WTC11 (cell line): ENCODE results near the gene ACKR3. TPM values are rescaled to one million over a fixed set of nuclear protein-coding genes. Genes with fewer than 3 reads are reported as not detected.

Source experiments
- ATAC-seq: fragments of 200-7000 bp; cut with Tn5 transposase; 2 replicates; pipeline ENCODE4 v1.10.0; 2021; ENCODE audit warnings: mild to moderate bottlenecking, moderate library complexity
- CTCF ChIA-PET: fragments of 300-600 bp; sonication (Branson Sonifier 250); formaldehyde crosslinking; loops from one replicate; lab custom pipeline; 2021; ENCODE audit warnings: antibody characterized with exemption; lab: Charles Lee
- POLR2A ChIA-PET: fragments of 350-600 bp; sonication (Branson Sonifier 250); formaldehyde crosslinking; loops from one replicate; lab custom pipeline; 2021; ENCODE audit warnings: antibody characterized with exemption; lab: Charles Lee
- DNase-seq: peaks from one replicate; pipeline ENCODE4 v3.0.0; 2021; ENCODE audit warnings: low spot score
- H3K27ac Mint-ChIP-seq: 2 replicates; pipeline ENCODE4 v1.8.0; 2021; ENCODE audit warnings: mixed read lengths
- H3K27me3 Mint-ChIP-seq: 2 replicates; pipeline ENCODE4 v1.8.0; 2021; ENCODE audit warnings: low read depth, mild to moderate bottlenecking, moderate library complexity, mixed read lengths
- H3K36me3 Mint-ChIP-seq: 2 replicates; pipeline ENCODE4 v1.8.0; 2021; ENCODE audit warnings: mixed read lengths
- H3K4me1 Mint-ChIP-seq: 2 replicates; pipeline ENCODE4 v1.8.0; 2022; ENCODE audit warnings: mixed read lengths
- H3K4me3 Mint-ChIP-seq: 2 replicates; pipeline ENCODE4 v1.8.0; 2021; ENCODE audit warnings: mild to moderate bottlenecking, moderate library complexity, mixed read lengths
- H3K9me3 Mint-ChIP-seq: 2 replicates; pipeline ENCODE4 v1.8.0; 2021; ENCODE audit warnings: mixed read lengths
- CREM ChIP-seq: sonication (generic); formaldehyde crosslinking; IDR thresholded peaks from 2 replicates; pipeline ENCODE4 v1.8.1; 2022; ENCODE audit warnings: mild to moderate bottlenecking, missing genetic modification reagents, moderate library complexity
- JAZF1 ChIP-seq: fragments of 250-450 bp; sonication (Bioruptor Pico); IDR thresholded peaks from 2 replicates; pipeline ENCODE4 v1.9.0; 2021; ENCODE audit warnings: moderate library complexity, mild to moderate bottlenecking, inconsistent platforms
- NR1H2 ChIP-seq: sonication (generic); formaldehyde crosslinking; IDR thresholded peaks from 2 replicates; pipeline ENCODE4 v1.9.0; 2021; ENCODE audit warnings: mild to moderate bottlenecking, moderate library complexity, missing genetic modification reagents
- OVOL2 ChIP-seq: fragments of 250-450 bp; sonication (Bioruptor Pico); IDR thresholded peaks from 2 replicates; pipeline ENCODE4 v1.9.0; 2021; ENCODE audit warnings: mild to moderate bottlenecking, borderline replicate concordance
- SMAD3 ChIP-seq: sonication (generic); formaldehyde crosslinking; IDR thresholded peaks from 2 replicates; pipeline ENCODE4 v1.8.0; 2022; ENCODE audit warnings: missing genetic modification reagents, mild to moderate bottlenecking, borderline replicate concordance
- ZNF138 ChIP-seq: sonication (generic); formaldehyde crosslinking; conservative IDR thresholded peaks from 2 replicates; pipeline ENCODE4 v1.8.1; 2022; ENCODE audit warnings: mild to moderate bottlenecking, moderate library complexity, missing genetic modification reagents
- ZNF423 ChIP-seq: fragments of 250-450 bp; sonication (Bioruptor Pico); IDR thresholded peaks from 2 replicates; pipeline ENCODE4 v2.1.2; 2022; ENCODE audit warnings: mild to moderate bottlenecking, moderate library complexity
- total RNA-seq: library from RNA; stranded (reverse); gene quantifications from 3 replicates; pipeline ENCODE4 v1.2.3, GENCODE V29; 2021
- TF ChIP-seq, protein P1 (sequence below): sonication (generic); formaldehyde crosslinking; IDR thresholded peaks from 2 replicates; pipeline ENCODE4 v1.8.0; 2023; ENCODE audit warnings: missing genetic modification reagents, mild to moderate bottlenecking, borderline replicate concordance
- TF ChIP-seq, protein P2 (sequence below): sonication (generic); formaldehyde crosslinking; IDR thresholded peaks from 2 replicates; pipeline ENCODE4 v1.8.1; 2023; ENCODE audit warnings: mild to moderate bottlenecking, missing genetic modification reagents
- TF ChIP-seq, protein P3 (sequence below): sonication (generic); formaldehyde crosslinking; conservative IDR thresholded peaks from 2 replicates; pipeline ENCODE4 v1.8.1; 2023; ENCODE audit warnings: mild to moderate bottlenecking, low read depth, missing genetic modification reagents, moderate library complexity
- TF ChIP-seq, protein P4 (sequence below): sonication (generic); formaldehyde crosslinking; IDR thresholded peaks from 2 replicates; pipeline ENCODE4 v1.8.1; 2023; ENCODE audit warnings: mild to moderate bottlenecking, missing genetic modification reagents, borderline replicate concordance
- TF ChIP-seq, protein P5 (sequence below): fragments of 250-450 bp; sonication (Bioruptor Pico); IDR thresholded peaks from 2 replicates; pipeline ENCODE4 v1.8.0; 2021; ENCODE audit warnings: mild to moderate bottlenecking
- TF ChIP-seq, protein P6 (sequence below): sonication (generic); formaldehyde crosslinking; IDR thresholded peaks from 2 replicates; pipeline ENCODE4 v1.8.0; 2022; ENCODE audit warnings: mild to moderate bottlenecking, missing genetic modification reagents

ACKR3 gene
- total RNA-seq, 1 experiment from 2014 or later, result 1.3 TPM

DNA sequence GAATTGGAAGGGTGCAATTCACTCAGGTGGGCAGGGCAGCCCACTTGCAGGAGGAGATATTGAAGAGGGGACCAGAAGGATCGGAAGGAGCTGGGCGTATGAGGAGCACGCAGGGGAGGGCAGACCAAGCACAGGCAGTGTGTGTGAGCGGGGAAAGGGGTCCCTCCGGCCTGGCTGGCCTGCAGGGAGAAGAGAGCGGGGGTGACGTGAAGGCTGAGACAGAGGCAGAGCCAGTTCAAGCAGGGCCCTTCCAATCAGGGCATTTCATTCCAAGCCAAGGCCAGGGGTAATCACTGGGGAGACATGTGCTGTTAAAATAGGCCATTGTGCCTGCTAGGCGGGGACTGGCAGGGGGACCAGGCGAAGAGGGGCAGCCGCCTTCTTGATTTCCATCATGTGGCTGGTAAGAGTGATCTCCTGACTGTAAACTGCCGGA is 62.2 kb downstream of the ACKR3 start:
- CTCF ChIA-PET, result no interaction called here
- H3K4me1 Mint-ChIP-seq, result no peaks in the 10 kb centered on the region
- H3K27me3 Mint-ChIP-seq, result peaks cover 3% of the 10 kb centered on the region; the same call in 1 of the 2 replicates

More for the DNA sequence above, 62.2 kb downstream of the ACKR3 start:
- Mint-ChIP-seq H3K9me3 (no peaks in the 10 kb centered on the region), H3K36me3 (no peaks in the 10 kb centered on the region), H3K4me3 (no peak overlapping the region), H3K27ac (no peak overlapping the region)
- no peak for ATAC-seq
- POLR2A ChIA-PET, result no interaction called here
- no peak for DNase-seq
- TF ChIP-seq SMAD3 (CRISPR knock-in tag) (no peak), CREM (no peak), ZNF138 (CRISPR knock-in tag) (no peak), JAZF1 (CRISPR knock-in tag) (no peak), NR1H2 (no peak), ZNF423 (CRISPR knock-in tag) (no peak), OVOL2 (CRISPR knock-in tag) (no peak)
- TF ChIP-seq, protein P1, sequence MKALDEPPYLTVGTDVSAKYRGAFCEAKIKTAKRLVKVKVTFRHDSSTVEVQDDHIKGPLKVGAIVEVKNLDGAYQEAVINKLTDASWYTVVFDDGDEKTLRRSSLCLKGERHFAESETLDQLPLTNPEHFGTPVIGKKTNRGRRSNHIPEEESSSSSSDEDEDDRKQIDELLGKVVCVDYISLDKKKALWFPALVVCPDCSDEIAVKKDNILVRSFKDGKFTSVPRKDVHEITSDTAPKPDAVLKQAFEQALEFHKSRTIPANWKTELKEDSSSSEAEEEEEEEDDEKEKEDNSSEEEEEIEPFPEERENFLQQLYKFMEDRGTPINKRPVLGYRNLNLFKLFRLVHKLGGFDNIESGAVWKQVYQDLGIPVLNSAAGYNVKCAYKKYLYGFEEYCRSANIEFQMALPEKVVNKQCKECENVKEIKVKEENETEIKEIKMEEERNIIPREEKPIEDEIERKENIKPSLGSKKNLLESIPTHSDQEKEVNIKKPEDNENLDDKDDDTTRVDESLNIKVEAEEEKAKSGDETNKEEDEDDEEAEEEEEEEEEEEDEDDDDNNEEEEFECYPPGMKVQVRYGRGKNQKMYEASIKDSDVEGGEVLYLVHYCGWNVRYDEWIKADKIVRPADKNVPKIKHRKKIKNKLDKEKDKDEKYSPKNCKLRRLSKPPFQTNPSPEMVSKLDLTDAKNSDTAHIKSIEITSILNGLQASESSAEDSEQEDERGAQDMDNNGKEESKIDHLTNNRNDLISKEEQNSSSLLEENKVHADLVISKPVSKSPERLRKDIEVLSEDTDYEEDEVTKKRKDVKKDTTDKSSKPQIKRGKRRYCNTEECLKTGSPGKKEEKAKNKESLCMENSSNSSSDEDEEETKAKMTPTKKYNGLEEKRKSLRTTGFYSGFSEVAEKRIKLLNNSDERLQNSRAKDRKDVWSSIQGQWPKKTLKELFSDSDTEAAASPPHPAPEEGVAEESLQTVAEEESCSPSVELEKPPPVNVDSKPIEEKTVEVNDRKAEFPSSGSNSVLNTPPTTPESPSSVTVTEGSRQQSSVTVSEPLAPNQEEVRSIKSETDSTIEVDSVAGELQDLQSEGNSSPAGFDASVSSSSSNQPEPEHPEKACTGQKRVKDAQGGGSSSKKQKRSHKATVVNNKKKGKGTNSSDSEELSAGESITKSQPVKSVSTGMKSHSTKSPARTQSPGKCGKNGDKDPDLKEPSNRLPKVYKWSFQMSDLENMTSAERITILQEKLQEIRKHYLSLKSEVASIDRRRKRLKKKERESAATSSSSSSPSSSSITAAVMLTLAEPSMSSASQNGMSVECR (CRISPR knock-in tag), result no peak
- TF ChIP-seq, protein P2, sequence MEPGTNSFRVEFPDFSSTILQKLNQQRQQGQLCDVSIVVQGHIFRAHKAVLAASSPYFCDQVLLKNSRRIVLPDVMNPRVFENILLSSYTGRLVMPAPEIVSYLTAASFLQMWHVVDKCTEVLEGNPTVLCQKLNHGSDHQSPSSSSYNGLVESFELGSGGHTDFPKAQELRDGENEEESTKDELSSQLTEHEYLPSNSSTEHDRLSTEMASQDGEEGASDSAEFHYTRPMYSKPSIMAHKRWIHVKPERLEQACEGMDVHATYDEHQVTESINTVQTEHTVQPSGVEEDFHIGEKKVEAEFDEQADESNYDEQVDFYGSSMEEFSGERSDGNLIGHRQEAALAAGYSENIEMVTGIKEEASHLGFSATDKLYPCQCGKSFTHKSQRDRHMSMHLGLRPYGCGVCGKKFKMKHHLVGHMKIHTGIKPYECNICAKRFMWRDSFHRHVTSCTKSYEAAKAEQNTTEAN (CRISPR knock-in tag), result no peak
- TF ChIP-seq, protein P3, sequence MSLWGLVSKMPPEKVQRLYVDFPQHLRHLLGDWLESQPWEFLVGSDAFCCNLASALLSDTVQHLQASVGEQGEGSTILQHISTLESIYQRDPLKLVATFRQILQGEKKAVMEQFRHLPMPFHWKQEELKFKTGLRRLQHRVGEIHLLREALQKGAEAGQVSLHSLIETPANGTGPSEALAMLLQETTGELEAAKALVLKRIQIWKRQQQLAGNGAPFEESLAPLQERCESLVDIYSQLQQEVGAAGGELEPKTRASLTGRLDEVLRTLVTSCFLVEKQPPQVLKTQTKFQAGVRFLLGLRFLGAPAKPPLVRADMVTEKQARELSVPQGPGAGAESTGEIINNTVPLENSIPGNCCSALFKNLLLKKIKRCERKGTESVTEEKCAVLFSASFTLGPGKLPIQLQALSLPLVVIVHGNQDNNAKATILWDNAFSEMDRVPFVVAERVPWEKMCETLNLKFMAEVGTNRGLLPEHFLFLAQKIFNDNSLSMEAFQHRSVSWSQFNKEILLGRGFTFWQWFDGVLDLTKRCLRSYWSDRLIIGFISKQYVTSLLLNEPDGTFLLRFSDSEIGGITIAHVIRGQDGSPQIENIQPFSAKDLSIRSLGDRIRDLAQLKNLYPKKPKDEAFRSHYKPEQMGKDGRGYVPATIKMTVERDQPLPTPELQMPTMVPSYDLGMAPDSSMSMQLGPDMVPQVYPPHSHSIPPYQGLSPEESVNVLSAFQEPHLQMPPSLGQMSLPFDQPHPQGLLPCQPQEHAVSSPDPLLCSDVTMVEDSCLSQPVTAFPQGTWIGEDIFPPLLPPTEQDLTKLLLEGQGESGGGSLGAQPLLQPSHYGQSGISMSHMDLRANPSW (CRISPR knock-in tag), result no peak
- TF ChIP-seq, protein P4, sequence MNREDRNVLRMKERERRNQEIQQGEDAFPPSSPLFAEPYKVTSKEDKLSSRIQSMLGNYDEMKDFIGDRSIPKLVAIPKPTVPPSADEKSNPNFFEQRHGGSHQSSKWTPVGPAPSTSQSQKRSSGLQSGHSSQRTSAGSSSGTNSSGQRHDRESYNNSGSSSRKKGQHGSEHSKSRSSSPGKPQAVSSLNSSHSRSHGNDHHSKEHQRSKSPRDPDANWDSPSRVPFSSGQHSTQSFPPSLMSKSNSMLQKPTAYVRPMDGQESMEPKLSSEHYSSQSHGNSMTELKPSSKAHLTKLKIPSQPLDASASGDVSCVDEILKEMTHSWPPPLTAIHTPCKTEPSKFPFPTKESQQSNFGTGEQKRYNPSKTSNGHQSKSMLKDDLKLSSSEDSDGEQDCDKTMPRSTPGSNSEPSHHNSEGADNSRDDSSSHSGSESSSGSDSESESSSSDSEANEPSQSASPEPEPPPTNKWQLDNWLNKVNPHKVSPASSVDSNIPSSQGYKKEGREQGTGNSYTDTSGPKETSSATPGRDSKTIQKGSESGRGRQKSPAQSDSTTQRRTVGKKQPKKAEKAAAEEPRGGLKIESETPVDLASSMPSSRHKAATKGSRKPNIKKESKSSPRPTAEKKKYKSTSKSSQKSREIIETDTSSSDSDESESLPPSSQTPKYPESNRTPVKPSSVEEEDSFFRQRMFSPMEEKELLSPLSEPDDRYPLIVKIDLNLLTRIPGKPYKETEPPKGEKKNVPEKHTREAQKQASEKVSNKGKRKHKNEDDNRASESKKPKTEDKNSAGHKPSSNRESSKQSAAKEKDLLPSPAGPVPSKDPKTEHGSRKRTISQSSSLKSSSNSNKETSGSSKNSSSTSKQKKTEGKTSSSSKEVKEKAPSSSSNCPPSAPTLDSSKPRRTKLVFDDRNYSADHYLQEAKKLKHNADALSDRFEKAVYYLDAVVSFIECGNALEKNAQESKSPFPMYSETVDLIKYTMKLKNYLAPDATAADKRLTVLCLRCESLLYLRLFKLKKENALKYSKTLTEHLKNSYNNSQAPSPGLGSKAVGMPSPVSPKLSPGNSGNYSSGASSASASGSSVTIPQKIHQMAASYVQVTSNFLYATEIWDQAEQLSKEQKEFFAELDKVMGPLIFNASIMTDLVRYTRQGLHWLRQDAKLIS (CRISPR knock-in tag), result no peak
- TF ChIP-seq, protein P5, sequence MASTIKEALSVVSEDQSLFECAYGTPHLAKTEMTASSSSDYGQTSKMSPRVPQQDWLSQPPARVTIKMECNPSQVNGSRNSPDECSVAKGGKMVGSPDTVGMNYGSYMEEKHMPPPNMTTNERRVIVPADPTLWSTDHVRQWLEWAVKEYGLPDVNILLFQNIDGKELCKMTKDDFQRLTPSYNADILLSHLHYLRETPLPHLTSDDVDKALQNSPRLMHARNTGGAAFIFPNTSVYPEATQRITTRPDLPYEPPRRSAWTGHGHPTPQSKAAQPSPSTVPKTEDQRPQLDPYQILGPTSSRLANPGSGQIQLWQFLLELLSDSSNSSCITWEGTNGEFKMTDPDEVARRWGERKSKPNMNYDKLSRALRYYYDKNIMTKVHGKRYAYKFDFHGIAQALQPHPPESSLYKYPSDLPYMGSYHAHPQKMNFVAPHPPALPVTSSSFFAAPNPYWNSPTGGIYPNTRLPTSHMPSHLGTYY, result no peak
- TF ChIP-seq, protein P6, sequence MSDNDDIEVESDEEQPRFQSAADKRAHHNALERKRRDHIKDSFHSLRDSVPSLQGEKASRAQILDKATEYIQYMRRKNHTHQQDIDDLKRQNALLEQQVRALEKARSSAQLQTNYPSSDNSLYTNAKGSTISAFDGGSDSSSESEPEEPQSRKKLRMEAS (CRISPR knock-in tag), result no peak
